Astrocyte (in vitro differentiated cells and primary cell): ENCODE data around the gene TWNK. TPM values are rescaled to one million over a fixed set of nuclear protein-coding genes. Genes with fewer than 3 reads are reported as not detected.
A peak's percentile ranks its signal among the peaks of the same experiment; 100 is the strongest.
"Not testable (repeated sequence)": the region's sequence is repeated elsewhere in the genome, so short reads cannot be mapped to it uniquely, and the experiment has no call there.

ENCODE experiments used
- DNase-seq: peaks from one replicate; pipeline ENCODE4 v3.0.0-alpha.2; 2010; ENCODE audit warnings: low read depth
- FAIRE-seq: peaks from 2 replicates; lab custom pipeline; 2011; peaks lifted over from hg19 to GRCh38; lab: Jason Lieb, UNC
- H2AFZ ChIP-seq: 2 replicates; pipeline ENCODE4 v1.6.0; 2012; ENCODE audit warnings: low read depth, low read length, inconsistent platforms
- H3K27ac ChIP-seq: 2 replicates; pipeline ENCODE4 v1.5.1; 2011; ENCODE audit warnings: low read depth, low read length, inconsistent platforms
- H3K27me3 ChIP-seq: 2 replicates; pipeline ENCODE4 v1.6.0; 2011; ENCODE audit warnings: low read length, inconsistent platforms; ENCODE audit not compliant: insufficient read depth
- H3K36me3 ChIP-seq: 2 replicates; pipeline ENCODE4 v1.5.1; 2011; ENCODE audit warnings: low read length, inconsistent platforms; ENCODE audit not compliant: insufficient read depth
- H3K4me1 ChIP-seq: 2 replicates; pipeline ENCODE4 v1.5.1; 2011; ENCODE audit warnings: low read length, inconsistent platforms; ENCODE audit not compliant: insufficient read depth
- H3K4me2 ChIP-seq: 2 replicates; pipeline ENCODE4 v1.6.0; 2012; ENCODE audit warnings: low read length, inconsistent platforms
- H3K4me3 ChIP-seq: 2 replicates; pipeline ENCODE4 v1.5.1; 2011; ENCODE audit warnings: low read depth, mild to moderate bottlenecking, low read length, inconsistent platforms; ENCODE audit not compliant: insufficient read depth
- H3K79me2 ChIP-seq: 2 replicates; pipeline ENCODE4 v1.6.0; 2012; ENCODE audit warnings: mild to moderate bottlenecking, low read length, inconsistent platforms; ENCODE audit not compliant: insufficient read depth
- H3K9ac ChIP-seq: 2 replicates; pipeline ENCODE4 v1.6.0; 2012; ENCODE audit warnings: mild to moderate bottlenecking, low read length, inconsistent platforms
- H3K9me3 ChIP-seq: 2 replicates; pipeline ENCODE4 v1.5.1; 2012; ENCODE audit warnings: low read depth, mild to moderate bottlenecking, low read length, inconsistent platforms; ENCODE audit not compliant: insufficient read depth
- H4K20me1 ChIP-seq: 2 replicates; pipeline ENCODE4 v1.6.0; 2012; ENCODE audit warnings: low read length, inconsistent platforms; ENCODE audit not compliant: insufficient read depth
- H3K27ac Mint-ChIP-seq: one replicate; pipeline ENCODE4 v1.8.0; 2021; ENCODE audit warnings: mild to moderate bottlenecking, mixed read lengths; ENCODE audit not compliant: unreplicated experiment
- H3K27me3 Mint-ChIP-seq: one replicate; pipeline ENCODE4 v1.8.0; 2021; ENCODE audit warnings: low read depth, mixed read lengths; ENCODE audit not compliant: unreplicated experiment
- H3K36me3 Mint-ChIP-seq: one replicate; pipeline ENCODE4 v1.8.0; 2021; ENCODE audit warnings: low read depth, mixed read lengths; ENCODE audit not compliant: unreplicated experiment
- H3K4me1 Mint-ChIP-seq: one replicate; pipeline ENCODE4 v1.8.0; 2021; ENCODE audit warnings: low read depth, mixed read lengths; ENCODE audit not compliant: unreplicated experiment
- H3K4me3 Mint-ChIP-seq: one replicate; pipeline ENCODE4 v1.8.0; 2021; ENCODE audit warnings: mild to moderate bottlenecking, moderate library complexity, mixed read lengths; ENCODE audit not compliant: unreplicated experiment
- H3K9me3 Mint-ChIP-seq: one replicate; pipeline ENCODE4 v1.8.0; 2021; ENCODE audit warnings: mild to moderate bottlenecking, mixed read lengths; ENCODE audit not compliant: unreplicated experiment
- EZH2 ChIP-seq: IDR thresholded peaks from 2 replicates; pipeline ENCODE4 v1.6.1; 2012; ENCODE audit warnings: mild to moderate bottlenecking, low read length, inconsistent platforms; ENCODE audit not compliant: insufficient read depth
- total RNA-seq: library from RNA; stranded (reverse); gene quantifications from 2 replicates; pipeline ENCODE4 v1.2.1, GENCODE V29; 2021
- TF ChIP-seq, protein P1 (sequence below): IDR thresholded peaks from 2 replicates; pipeline ENCODE4 v1.5.1; 2011; ENCODE audit warnings: low read depth, mild to moderate bottlenecking, inconsistent platforms, low read length, moderate library complexity; ENCODE audit not compliant: insufficient read depth

The TWNK gene
- total RNA-seq, 1 donor from 2014 or later: 12.9 TPM

DNA sequence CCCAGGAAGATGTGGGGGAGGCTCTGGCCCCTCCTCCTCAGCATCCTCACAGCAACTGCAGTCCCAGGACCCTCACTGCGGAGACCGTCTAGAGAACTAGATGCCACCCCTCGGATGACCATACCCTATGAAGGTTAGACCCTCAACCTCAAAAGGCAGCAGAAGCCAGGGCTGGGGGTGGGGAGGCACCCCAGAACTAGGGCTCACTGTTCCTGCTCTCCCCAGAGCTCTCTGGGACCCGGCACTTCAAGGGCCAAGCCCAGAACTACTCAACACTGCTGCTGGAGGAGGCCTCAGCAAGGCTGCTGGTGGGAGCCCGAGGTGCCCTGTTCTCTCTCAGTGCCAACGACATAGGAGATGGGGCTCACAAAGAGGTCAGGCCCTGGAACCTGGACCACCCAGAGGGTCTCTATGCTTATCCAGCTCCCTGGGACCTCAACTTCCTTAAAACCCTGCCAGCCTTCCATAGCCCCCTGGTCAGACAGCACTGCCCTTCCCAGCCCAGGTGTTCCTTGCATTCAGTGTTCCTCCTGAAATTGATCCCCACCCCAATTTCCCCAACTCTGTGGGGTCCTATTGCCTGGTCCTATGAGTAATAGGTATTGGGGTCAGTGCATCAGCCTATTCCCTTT, 14.3 kb upstream of the TWNK start:
- Histone ChIP-seq H2AFZ (no peak overlapping the region), H3K9ac (no peak overlapping the region), H4K20me1 (no peaks in the 10 kb centered on the region), H3K79me2 (no peaks in the 10 kb centered on the region), H3K4me3 (no peak overlapping the region), H3K4me2 (no peak overlapping the region), H3K36me3 (no peaks in the 10 kb centered on the region), H3K27ac (no peak overlapping the region), H3K9me3 (no peaks in the 10 kb centered on the region), H3K4me1 (peaks cover 8% of the 10 kb centered on the region), H3K27me3 (no peaks in the 10 kb centered on the region)
- H3K9me3 Mint-ChIP-seq: no peaks in the 10 kb centered on the region
- H3K27me3 Mint-ChIP-seq: no peaks in the 10 kb centered on the region
- no peak overlapping the region for H3K27ac Mint-ChIP-seq
- peak overlapping the region; percentile 50 for H3K4me3 Mint-ChIP-seq
- H3K4me1 Mint-ChIP-seq: peaks cover 10% of the 10 kb centered on the region
- TF ChIP-seq, protein P1, sequence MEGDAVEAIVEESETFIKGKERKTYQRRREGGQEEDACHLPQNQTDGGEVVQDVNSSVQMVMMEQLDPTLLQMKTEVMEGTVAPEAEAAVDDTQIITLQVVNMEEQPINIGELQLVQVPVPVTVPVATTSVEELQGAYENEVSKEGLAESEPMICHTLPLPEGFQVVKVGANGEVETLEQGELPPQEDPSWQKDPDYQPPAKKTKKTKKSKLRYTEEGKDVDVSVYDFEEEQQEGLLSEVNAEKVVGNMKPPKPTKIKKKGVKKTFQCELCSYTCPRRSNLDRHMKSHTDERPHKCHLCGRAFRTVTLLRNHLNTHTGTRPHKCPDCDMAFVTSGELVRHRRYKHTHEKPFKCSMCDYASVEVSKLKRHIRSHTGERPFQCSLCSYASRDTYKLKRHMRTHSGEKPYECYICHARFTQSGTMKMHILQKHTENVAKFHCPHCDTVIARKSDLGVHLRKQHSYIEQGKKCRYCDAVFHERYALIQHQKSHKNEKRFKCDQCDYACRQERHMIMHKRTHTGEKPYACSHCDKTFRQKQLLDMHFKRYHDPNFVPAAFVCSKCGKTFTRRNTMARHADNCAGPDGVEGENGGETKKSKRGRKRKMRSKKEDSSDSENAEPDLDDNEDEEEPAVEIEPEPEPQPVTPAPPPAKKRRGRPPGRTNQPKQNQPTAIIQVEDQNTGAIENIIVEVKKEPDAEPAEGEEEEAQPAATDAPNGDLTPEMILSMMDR: no peak
- TF ChIP-seq EZH2: no peak
- FAIRE-seq: no peak
- peaks cover 2% of the 10 kb centered on the region for H3K36me3 Mint-ChIP-seq
- no peak for DNase-seq

DNA sequence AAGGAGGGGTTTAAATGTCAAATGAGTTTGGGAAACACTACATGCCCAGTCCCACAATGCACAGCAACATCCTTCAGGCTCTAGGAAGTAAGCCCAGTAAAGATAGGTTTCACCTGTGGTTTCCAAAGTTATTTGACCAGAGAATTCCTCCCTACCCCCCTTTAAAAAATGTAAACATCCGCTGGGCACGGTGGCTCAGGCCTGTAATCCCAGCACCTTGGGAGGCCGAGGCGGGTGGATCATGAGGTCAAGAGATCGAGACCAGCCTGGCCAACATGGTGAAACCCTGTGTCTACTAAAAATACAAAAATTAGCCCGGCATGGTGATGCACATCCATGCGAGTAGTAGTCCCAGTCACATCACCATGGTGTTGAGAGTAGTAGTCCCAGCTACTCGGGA, 11.9 kb upstream of the TWNK start:
- not testable (repeated sequence) for H3K9ac ChIP-seq, H3K27me3 ChIP-seq, H3K27ac Mint-ChIP-seq, H3K36me3 Mint-ChIP-seq, H3K79me2 ChIP-seq, H4K20me1 ChIP-seq, H3K36me3 ChIP-seq, H3K4me1 Mint-ChIP-seq, H3K4me2 ChIP-seq, H3K27ac ChIP-seq, DNase-seq, H2AFZ ChIP-seq, H3K9me3 ChIP-seq, H3K4me3 Mint-ChIP-seq, H3K4me1 ChIP-seq, H3K4me3 ChIP-seq, FAIRE-seq, H3K27me3 Mint-ChIP-seq, H3K9me3 Mint-ChIP-seq

DNA sequence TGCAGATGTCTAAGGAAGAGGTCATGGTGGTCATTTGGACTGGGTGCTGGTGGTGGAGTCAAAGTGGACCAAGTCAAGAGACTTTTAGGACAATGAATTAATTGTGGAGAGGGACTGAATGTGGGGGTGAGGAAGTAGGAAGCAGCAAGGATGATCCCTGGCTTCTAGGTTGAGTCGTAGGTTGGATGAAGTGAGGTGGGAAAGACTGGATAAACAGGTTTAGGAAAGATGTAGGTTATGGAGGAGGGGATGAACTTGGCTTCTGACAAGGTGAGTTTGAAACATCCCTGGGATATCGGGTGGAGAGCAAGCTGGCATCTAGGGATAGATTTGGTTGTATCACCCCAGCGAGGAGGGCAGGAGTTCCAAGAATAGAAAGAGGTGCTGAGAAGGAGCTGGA, 10.4 kb upstream of the TWNK start:
- Histone ChIP-seq H3K79me2 (no peaks in the 10 kb centered on the region), H3K36me3 (no peaks in the 10 kb centered on the region), H3K27ac (no peak overlapping the region), H4K20me1 (no peaks in the 10 kb centered on the region), H3K4me3 (no peak overlapping the region), H3K9ac (no peak overlapping the region), H3K4me2 (no peak overlapping the region), H2AFZ (no peak overlapping the region), H3K9me3 (no peaks in the 10 kb centered on the region), H3K27me3 (no peaks in the 10 kb centered on the region), H3K4me1 (no peaks in the 10 kb centered on the region)
- no peak for FAIRE-seq
- Mint-ChIP-seq H3K4me1 (no peaks in the 10 kb centered on the region), H3K27ac (no peak overlapping the region), H3K36me3 (peaks cover 18% of the 10 kb centered on the region), H3K27me3 (no peaks in the 10 kb centered on the region), H3K4me3 (no peak overlapping the region), H3K9me3 (no peaks in the 10 kb centered on the region)
- no peak for DNase-seq
- TF ChIP-seq, protein P1: no peak
- TF ChIP-seq EZH2: no peak
